WTC11 (cell line): Measurements from ENCODE around the gene UGT2A2.

Source experiments
- ATF3 ChIP-seq: sonication (generic); formaldehyde crosslinking; conservative IDR thresholded peaks from 2 replicates; pipeline ENCODE4 v1.8.1; 2022; ENCODE audit warnings: mild to moderate bottlenecking, missing genetic modification reagents
- E2F5 ChIP-seq: sonication (generic); formaldehyde crosslinking; IDR thresholded peaks from 2 replicates; pipeline ENCODE4 v1.8.1; 2022; ENCODE audit warnings: mild to moderate bottlenecking, moderate library complexity, missing genetic modification reagents
- EMX1 ChIP-seq: fragments of 250-450 bp; sonication (Bioruptor Pico); IDR thresholded peaks from 2 replicates; pipeline ENCODE4 v1.8.0; 2021; ENCODE audit warnings: mild to moderate bottlenecking
- ETV6 ChIP-seq: sonication (generic); formaldehyde crosslinking; IDR thresholded peaks from 2 replicates; pipeline ENCODE4 v1.8.1; 2022; ENCODE audit warnings: mild to moderate bottlenecking, missing genetic modification reagents
- GRHL2 ChIP-seq: fragments of 250-450 bp; sonication (Bioruptor Pico); IDR thresholded peaks from 2 replicates; pipeline ENCODE4 v1.8.0; 2022; ENCODE audit warnings: mild to moderate bottlenecking, moderate library complexity; ENCODE audit not compliant: insufficient replicate concordance, severe bottlenecking
- GTF2I ChIP-seq: fragments of 250-450 bp; sonication (Bioruptor Pico); conservative IDR thresholded peaks from 2 replicates; pipeline ENCODE4 v1.4.0; 2021; ENCODE audit warnings: mild to moderate bottlenecking
- HMGXB4 ChIP-seq: sonication (generic); formaldehyde crosslinking; IDR thresholded peaks from 2 replicates; pipeline ENCODE4 v1.8.1; 2023; ENCODE audit warnings: mild to moderate bottlenecking, moderate library complexity, missing genetic modification reagents
- SOX15 ChIP-seq: fragments of 250-450 bp; sonication (Bioruptor Pico); IDR thresholded peaks from 2 replicates; pipeline ENCODE4 v1.9.0; 2021; ENCODE audit warnings: mild to moderate bottlenecking
- ZNF396 ChIP-seq: fragments of 250-450 bp; sonication (Bioruptor Pico); IDR thresholded peaks from 2 replicates; pipeline ENCODE4 v1.8.0; 2021; ENCODE audit warnings: mild to moderate bottlenecking, moderate library complexity, borderline replicate concordance
- TF ChIP-seq, protein P1 (sequence below): fragments of 200-600 bp; IDR thresholded peaks from 2 replicates; pipeline ENCODE4 v1.8.0; 2022; ENCODE audit warnings: antibody characterized with exemption
- TF ChIP-seq, protein P2 (sequence below): sonication (generic); formaldehyde crosslinking; IDR thresholded peaks from 2 replicates; pipeline ENCODE4 v1.8.0; 2022; ENCODE audit warnings: mild to moderate bottlenecking, missing genetic modification reagents
- TF ChIP-seq, protein P3 (sequence below): sonication (generic); formaldehyde crosslinking; IDR thresholded peaks from 2 replicates; pipeline ENCODE4 v1.8.0; 2023; ENCODE audit warnings: missing genetic modification reagents
- TF ChIP-seq, protein P4 (sequence below): sonication (generic); formaldehyde crosslinking; IDR thresholded peaks from 2 replicates; pipeline ENCODE4 v1.8.0; 2022; ENCODE audit warnings: mild to moderate bottlenecking, missing genetic modification reagents

- TF ChIP-seq, protein P1, sequence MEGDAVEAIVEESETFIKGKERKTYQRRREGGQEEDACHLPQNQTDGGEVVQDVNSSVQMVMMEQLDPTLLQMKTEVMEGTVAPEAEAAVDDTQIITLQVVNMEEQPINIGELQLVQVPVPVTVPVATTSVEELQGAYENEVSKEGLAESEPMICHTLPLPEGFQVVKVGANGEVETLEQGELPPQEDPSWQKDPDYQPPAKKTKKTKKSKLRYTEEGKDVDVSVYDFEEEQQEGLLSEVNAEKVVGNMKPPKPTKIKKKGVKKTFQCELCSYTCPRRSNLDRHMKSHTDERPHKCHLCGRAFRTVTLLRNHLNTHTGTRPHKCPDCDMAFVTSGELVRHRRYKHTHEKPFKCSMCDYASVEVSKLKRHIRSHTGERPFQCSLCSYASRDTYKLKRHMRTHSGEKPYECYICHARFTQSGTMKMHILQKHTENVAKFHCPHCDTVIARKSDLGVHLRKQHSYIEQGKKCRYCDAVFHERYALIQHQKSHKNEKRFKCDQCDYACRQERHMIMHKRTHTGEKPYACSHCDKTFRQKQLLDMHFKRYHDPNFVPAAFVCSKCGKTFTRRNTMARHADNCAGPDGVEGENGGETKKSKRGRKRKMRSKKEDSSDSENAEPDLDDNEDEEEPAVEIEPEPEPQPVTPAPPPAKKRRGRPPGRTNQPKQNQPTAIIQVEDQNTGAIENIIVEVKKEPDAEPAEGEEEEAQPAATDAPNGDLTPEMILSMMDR, result no peak
- TF ChIP-seq ATF3 (CRISPR knock-in tag), result no peak
- TF ChIP-seq EMX1 (CRISPR knock-in tag), result no peak
- TF ChIP-seq, protein P2, sequence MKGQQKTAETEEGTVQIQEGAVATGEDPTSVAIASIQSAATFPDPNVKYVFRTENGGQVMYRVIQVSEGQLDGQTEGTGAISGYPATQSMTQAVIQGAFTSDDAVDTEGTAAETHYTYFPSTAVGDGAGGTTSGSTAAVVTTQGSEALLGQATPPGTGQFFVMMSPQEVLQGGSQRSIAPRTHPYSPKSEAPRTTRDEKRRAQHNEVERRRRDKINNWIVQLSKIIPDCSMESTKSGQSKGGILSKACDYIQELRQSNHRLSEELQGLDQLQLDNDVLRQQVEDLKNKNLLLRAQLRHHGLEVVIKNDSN (CRISPR knock-in tag), result no peak
- TF ChIP-seq GRHL2 (CRISPR knock-in tag), result no peak
- TF ChIP-seq, protein P3, sequence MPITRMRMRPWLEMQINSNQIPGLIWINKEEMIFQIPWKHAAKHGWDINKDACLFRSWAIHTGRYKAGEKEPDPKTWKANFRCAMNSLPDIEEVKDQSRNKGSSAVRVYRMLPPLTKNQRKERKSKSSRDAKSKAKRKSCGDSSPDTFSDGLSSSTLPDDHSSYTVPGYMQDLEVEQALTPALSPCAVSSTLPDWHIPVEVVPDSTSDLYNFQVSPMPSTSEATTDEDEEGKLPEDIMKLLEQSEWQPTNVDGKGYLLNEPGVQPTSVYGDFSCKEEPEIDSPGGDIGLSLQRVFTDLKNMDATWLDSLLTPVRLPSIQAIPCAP (CRISPR knock-in tag), result no peak
- TF ChIP-seq E2F5 (CRISPR knock-in tag), result no peak
- no peak for TF ChIP-seq ZNF396 (CRISPR knock-in tag)
- no peak for TF ChIP-seq SOX15 (CRISPR knock-in tag)
- TF ChIP-seq HMGXB4, result no peak
- TF ChIP-seq GTF2I, result no peak
- TF ChIP-seq, protein P4, sequence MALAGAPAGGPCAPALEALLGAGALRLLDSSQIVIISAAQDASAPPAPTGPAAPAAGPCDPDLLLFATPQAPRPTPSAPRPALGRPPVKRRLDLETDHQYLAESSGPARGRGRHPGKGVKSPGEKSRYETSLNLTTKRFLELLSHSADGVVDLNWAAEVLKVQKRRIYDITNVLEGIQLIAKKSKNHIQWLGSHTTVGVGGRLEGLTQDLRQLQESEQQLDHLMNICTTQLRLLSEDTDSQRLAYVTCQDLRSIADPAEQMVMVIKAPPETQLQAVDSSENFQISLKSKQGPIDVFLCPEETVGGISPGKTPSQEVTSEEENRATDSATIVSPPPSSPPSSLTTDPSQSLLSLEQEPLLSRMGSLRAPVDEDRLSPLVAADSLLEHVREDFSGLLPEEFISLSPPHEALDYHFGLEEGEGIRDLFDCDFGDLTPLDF (CRISPR knock-in tag), result no peak
- no peak for TF ChIP-seq ETV6 (CRISPR knock-in tag)
Observed at GRCh38 chr4:69568787-69569186, 70.7 kb downstream of the UGT2A2 start.
